Inflammatory macrophage treated with lipopolysaccharide for 1 hour (primary cell): ENCODE results near the gene TCF7L2.
A peak's percentile ranks its signal among the peaks of the same experiment; 100 is the strongest.

Experiments
- DNase-seq, 2 donors: peaks; one replicate each; pipeline ENCODE4 v3.0.0-alpha.2; 2020 to 2022

TCF7L2 gene

GRCh38 chr10:112966194-112966855 lies 16.3 kb downstream of the TCF7L2 start:
- DNase-seq, result no peak

- DNase-seq, result no peak
These were observed 17.2 kb downstream of the TCF7L2 start for GRCh38 chr10:112967200-112967599.

DNA sequence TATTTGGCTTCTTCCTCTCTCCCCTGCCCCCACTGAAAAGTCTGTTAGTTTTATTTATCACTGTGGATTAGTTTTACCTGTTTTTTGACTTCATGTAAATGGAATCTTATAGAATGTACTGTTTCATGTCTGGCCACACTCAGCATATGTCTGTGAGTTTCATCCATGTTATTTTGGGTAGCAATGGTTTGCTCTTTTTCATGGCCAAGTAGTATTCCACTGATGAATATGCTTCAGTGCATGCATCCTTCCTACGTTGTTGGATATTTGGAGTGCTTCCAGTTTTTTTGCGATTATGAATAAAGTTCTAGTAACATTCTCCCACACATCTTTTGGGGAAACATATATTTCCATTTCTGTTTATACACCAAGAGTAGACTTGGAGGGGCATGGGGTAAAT lies 19.1 kb downstream of the TCF7L2 start:
- DNase-seq, result no peak

DNA sequence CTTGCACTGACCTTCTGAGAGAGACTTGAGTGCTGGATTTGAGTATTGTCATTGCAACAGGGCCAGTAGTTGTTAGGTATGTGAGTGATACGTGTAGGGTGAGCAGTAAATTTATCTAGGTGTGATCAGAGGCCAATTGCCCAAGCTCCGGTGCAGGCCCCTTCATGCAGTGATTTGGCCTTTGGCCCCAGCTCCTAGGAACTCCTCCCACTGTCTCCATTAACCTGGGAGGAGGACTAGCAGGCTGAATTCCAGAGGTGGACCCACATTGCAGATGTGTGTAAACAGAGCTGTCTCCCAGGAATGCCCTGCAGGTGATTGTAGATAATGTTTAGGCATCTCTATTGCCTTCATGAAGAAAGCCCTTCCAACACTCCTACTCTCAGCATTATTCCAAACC lies 19.5 kb downstream of the TCF7L2 start:
- DNase-seq, result no peak

GRCh38 chr10:112970021-112970420 lies 20.0 kb downstream of the TCF7L2 start:
- no peak for DNase-seq

- DNase-seq, result no peak
These were observed 22.6 kb downstream of the TCF7L2 start for GRCh38 chr10:112972606-112973005.

GRCh38 chr10:112973046-112973445 lies 23.0 kb downstream of the TCF7L2 start:
- no peak for DNase-seq

DNA sequence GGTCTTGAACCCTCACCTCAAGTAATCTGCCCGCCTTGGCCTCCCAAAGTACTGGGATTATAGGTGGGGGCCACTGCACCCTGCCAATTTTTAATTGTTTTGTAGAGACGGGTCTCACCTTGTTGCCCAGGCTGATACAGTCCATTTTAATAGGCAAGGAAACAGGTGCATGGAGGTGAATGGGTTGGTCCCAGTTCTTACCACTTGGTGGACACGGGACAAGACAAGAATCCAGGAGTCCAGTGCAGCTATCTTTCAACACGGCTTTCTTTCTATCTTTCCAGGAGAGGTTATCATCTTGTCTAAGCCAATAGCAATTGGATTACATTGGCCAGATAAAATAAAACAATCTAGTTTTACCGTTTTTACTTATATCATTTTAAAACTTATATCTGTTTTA lies 23.8 kb downstream of the TCF7L2 start:
- no peak for DNase-seq

GRCh38 chr10:112977426-112977898 lies 27.4 kb downstream of the TCF7L2 start:
- no peak for DNase-seq

DNA sequence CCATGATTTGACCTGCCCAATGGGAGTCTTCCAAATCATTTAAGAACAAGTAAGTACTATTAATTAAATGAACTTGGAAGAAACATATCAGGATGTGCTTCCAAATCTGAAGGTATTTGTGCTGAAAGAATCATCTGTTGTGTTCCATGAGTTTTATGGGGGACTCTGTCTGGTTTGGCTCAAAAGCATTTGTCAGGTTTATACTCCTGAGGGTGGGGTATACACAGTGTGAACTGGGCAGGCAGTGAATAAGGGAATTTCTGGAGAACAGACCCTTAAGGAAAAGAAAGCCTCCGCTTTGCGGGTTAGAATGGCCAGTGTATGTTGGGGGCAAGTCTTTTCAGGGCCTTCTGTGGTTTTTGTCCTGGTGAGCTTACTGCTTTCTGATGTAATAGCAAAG lies 29.9 kb downstream of the TCF7L2 start:
- no peak for DNase-seq

DNA sequence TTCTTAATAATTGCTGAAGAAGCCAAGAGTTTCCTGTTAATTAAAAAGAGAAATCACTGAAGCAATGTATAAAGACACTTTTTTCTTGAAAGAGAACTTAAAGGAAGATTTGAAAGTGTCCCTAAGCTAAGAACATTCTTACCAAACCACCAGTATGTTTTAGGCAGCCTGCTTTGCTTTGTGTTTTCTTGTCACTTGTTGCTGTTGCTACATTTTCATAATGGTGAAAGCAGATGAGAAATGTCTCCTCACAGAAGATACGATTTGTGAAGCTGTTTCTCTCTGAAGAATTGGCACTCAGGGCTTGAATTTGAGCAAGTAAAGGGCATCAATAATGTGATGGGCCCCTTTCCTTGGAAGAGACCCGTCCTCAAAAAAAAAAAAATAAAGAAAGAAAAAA lies 30.9 kb downstream of the TCF7L2 start:
- DNase-seq, result peak in 1 of 2 donors; percentile 30

DNA sequence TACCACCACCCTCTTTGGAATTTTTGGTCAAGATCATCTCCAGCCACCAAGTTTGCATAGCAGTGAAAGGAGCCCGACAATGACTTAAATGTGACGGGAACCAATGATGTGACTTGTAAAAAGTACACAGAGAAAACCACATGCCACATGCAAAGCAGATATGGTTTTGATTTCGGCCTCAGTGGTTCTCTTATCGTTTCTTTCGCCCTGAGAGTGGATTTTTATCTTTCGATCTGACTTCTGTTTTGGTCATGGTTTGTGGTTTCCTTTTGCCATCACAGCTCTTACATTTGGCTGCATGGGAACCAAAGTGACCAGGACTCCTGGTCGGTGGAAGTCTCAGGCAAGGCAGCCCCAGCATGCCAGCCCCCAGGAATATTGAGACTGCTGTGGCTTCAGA lies 31.5 kb downstream of the TCF7L2 start:
- peak; percentile 73 to 80 for DNase-seq

GRCh38 chr10:112983444-112984056 lies 33.5 kb downstream of the TCF7L2 start:
- DNase-seq, result no peak

DNA sequence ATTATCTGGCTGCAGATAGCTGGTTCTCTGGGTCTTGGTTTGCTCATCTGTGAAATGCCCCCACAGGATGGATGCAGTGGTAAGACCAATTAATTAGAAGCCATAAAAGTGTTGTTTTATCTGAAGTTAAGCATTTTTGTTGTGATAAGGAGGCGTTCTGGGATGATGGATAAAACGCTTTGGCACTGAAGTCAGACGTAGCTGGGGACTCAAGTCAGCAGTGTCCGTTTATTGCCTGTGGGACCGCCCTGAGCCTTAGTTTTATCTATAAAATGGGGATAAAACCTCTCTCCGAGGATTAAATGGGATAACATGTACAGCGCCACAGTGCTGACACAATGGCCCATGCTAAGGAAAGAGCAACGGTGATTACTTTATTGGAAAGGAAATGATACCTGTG lies 34.7 kb downstream of the TCF7L2 start:
- DNase-seq, result no peak

DNA sequence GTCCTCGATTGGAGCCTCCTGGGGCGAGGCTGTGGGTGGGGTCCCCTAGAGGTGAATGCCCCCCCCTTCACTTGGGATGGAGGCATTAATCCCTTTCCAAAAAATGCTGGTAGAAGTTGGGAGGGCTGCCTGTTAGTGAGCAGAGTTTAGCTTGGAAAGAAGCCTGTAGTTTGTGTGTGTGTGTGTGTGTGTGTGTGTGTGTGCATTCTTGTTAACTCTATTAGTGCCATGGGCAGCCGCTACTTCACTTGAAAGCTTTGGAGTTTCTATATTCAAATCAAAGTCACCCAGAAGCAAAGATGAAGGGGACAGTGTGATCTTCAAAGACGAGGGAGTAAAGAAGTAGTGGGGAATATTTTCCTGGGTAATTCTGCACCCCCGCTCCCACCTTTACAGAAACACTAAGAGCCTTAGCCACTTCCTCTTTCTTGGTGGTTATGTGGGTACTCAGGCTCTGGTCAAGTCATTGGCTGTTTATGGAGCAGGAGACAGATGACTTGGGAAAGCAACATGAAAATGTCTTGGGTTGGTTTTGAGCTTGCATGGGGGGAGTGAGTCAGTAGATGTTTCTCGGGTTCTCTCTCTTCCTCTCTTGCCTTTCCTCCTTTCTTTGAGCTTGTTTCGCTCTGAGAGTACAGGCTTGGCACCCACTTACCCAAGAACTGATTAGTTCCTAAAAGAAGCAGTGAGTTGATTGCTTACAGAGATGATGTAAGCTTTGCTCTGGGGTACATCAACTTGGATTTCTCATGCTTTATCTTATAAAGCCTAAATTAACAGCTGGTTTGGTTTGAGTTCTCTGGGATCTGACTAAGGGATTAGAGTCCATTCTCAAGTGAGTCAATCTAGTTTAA lies 35.9 kb downstream of the TCF7L2 start:
- DNase-seq, result peak; percentile 78 to 86

GRCh38 chr10:112986544-112987190 lies 36.6 kb downstream of the TCF7L2 start:
- DNase-seq, result peak; percentile 11 to 29

GRCh38 chr10:112988839-112989406 lies 38.9 kb downstream of the TCF7L2 start:
- peak in 1 of 2 donors; percentile 8 for DNase-seq

DNA sequence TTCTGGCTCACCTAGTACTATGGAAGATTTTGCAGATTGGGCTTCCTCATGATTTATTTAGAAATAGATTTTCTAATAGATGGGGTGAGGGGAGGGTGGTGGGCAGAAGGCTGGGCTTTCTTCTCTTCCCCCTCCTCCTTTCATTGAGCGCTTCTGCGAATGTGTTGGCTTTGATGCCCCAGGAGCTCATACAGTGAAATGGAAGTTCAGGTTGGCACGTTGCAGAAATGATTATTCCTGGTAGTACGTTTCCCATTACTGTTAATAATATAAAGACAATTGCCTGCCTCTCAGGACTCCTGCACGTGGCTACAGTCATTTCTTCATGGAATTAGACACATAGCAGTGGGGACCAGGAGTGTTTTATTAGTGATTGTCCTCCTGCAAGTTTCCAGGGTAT lies 39.8 kb downstream of the TCF7L2 start:
- DNase-seq, result no peak

GRCh38 chr10:112990271-112990670 lies 40.2 kb downstream of the TCF7L2 start:
- no peak for DNase-seq

GRCh38 chr10:112991888-112992491 lies 41.9 kb downstream of the TCF7L2 start:
- no peak for DNase-seq

- no peak for DNase-seq
These were observed 46.4 kb downstream of the TCF7L2 start for GRCh38 chr10:112996462-112996861.

DNA sequence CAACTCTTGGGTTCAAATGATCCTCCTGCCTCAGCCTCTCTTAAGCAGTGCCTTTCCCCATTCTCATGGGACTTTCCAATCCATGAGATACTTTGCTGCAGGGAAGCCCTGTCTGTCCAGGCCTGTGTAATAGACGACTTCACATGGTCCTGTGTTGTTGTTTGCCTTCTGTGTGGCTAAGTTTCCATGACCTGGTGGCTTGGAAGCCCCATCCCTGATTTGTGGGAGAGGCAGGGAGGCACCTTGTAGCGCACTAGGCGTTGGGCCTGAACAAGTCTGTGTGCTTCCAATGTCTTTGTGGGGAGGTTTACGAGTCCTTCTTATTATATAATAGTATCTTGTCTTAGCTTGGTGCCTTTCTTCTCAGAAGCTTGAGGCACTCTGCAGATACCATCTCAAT lies 49.1 kb downstream of the TCF7L2 start:
- DNase-seq, result no peak
